Skeletal muscle tissue (tissue), 4 donors: Measurements from ENCODE around the gene DVL2. TPM values are rescaled to one million over a fixed set of nuclear protein-coding genes. Genes with fewer than 3 reads are reported as not detected.

Experiments
- H3K27ac ChIP-seq: one replicate; pipeline ENCODE4 v1.7.0; 2013; ENCODE audit warnings: mild to moderate bottlenecking, low read depth, low read length, inconsistent platforms
- H3K27me3 ChIP-seq, 3 donors: one replicate each; pipeline ENCODE4 v1.7.0; 2013; ENCODE audit warnings: low read length in 3 of 3; ENCODE audit not compliant: control insufficient read depth in 3 of 3, insufficient read depth in 3 of 3
- H3K36me3 ChIP-seq, 3 donors: one replicate each; pipeline ENCODE4 v1.7.0; 2013; ENCODE audit warnings: low read length in 3 of 3; ENCODE audit not compliant: control insufficient read depth in 3 of 3, insufficient read depth in 3 of 3
- H3K4me1 ChIP-seq, 3 donors: one replicate each; pipeline ENCODE4 v1.7.0; 2013; ENCODE audit warnings: low read length in 3 of 3, mild to moderate bottlenecking in 3 of 3; ENCODE audit not compliant: control insufficient read depth in 3 of 3, insufficient read depth in 3 of 3
- H3K4me3 ChIP-seq, 3 donors: one replicate each; pipeline ENCODE4 v1.7.0; 2013; ENCODE audit warnings: low read length in 3 of 3
- H3K9ac ChIP-seq, 3 donors: one replicate each; pipeline ENCODE4 v1.7.0; 2013; ENCODE audit warnings: low read length in 3 of 3, mild to moderate bottlenecking in 3 of 3, moderate library complexity in 2 of 3, low read depth in 1 of 3
- H3K9me3 ChIP-seq, 3 donors: one replicate each; pipeline ENCODE4 v1.7.0; 2013; ENCODE audit warnings: low read length in 3 of 3; ENCODE audit not compliant: control insufficient read depth in 3 of 3
- total RNA-seq: library from RNA; depleted of rRNA; stranded (reverse); fragments of >200 nt; gene quantifications from one replicate; pipeline ENCODE4 v1.2.3, GENCODE V29; 2014
- donor health status: Osteomylitis.

DVL2 gene
- total RNA-seq, 1 donor from 2014 or later: 63.2 TPM

DNA sequence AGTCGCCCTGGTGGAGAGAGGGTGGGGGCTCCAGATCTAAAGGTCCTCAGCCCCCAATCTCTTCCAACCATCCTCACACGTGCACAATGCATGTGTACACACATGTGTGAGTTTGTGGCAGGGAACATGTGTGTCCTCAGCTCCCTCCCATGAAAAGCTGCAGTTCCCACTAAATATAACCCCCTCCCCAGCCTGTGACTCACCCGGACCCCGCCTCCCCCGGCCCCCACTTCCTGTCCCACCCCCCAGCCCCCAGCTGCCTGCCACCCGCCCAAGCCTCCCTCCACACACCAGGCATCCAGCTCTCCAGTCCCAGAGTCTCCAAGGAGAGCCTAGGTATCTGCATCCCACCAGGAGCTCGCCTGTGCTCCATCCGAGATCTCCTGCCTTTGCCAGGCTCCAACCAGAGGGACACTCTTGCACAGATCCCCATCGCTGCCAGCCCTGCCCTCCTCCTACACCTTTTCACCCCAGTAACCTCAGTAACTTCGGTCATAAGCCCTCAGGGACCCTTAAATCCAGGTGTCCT, 18.6 kb downstream of the DVL2 start:
- Histone ChIP-seq H3K9ac (peak overlapping the region in 1 of 3 donors; percentile 1), H3K36me3 (peaks cover 0 to 5% (median under 1%) of the 10 kb centered on the region in 3 donors), H3K27ac (no peak overlapping the region), H3K9me3 (no peaks in the 10 kb centered on the region), H3K27me3 (peaks cover 0 to 11% (median 6%) of the 10 kb centered on the region in 3 donors), H3K4me3 (peak overlapping the region in 2 of 3 donors; percentile 24 to 70), H3K4me1 (peaks cover 54 to 59% (median 55%) of the 10 kb centered on the region in 3 donors)

DNA sequence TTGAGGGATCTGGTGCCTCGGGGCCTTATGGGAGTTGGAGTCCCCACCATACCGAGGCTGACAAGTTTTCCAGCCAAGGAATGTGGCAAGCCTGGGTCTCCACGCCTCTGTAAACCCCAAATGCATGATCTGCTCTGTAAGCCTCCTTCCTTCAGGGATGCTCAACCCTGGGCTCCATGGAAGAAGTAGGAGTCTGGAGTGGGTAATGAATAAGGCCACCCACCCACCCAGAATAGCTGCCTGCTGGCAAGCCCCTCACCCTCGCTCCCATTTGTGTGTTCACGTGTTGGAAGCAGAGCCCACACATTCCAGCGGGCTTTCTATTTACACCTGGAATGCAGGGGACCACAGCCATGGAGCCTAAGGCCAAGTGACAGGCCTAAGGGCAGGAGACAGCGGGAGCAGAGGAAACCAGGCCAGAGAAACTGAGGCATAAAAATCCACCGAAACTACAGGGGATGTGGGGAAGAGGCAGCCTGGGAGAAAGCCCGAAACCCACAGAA, 19.1 kb downstream of the DVL2 start:
- peak overlapping the region in 2 of 3 donors; percentile 70 to 74 for H3K4me3 ChIP-seq
- no peaks in the 10 kb centered on the region for H3K36me3 ChIP-seq
- peak overlapping the region; percentile 62 for H3K27ac ChIP-seq
- peaks cover 49 to 54% (median 50%) of the 10 kb centered on the region in 3 donors for H3K4me1 ChIP-seq
- H3K9me3 ChIP-seq: no peaks in the 10 kb centered on the region
- peaks cover 0 to 11% (median 6%) of the 10 kb centered on the region in 3 donors for H3K27me3 ChIP-seq
- no peak overlapping the region for H3K9ac ChIP-seq

DNA sequence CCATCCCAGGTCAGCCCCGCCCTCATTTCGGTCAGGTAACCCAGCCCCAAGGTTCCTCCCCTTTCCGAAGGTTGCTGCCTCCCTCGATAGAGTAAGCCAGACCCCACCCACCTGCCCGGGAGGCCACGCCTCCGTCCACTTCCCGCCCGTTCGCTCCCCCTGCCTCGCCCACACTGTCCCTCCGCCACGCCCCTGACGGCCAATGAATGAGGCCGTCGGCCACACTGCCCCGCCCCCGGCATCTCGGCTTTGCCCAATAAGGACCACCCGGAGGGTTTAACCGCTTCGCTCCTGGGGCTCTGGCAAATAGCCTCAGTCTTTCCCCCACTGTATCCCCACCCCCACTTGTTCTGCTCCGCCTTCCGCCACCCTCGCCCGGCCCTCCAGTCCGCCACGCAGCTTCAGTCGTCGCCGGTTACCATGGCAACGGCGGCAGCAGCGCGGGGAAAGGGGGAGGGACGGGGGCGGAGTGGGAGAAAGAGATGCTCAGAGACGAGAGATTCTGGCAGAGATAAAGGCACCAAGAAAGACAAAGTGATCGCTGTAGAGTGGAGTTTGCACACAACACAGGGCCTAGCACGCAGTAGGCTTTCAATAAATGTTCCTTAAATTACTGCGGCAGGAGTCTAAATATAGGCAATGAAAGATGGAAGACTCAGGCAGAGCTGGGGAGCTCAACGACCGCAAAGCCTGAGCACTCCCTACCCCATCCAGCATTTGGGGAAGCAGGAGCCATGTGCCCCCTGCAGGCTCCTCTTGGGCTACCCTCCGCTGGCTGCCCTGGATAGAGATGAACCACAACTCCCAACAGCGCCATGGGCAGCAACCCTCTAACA, 19.8 kb downstream of the DVL2 start:
- Histone ChIP-seq H3K27ac (peak overlapping the region; percentile 62), H3K36me3 (no peaks in the 10 kb centered on the region), H3K4me3 (peak overlapping the region; percentile 70 to 75 (median 74)), H3K4me1 (peaks cover 46 to 53% (median 48%) of the 10 kb centered on the region in 3 donors), H3K9ac (peak overlapping the region; percentile 22 to 62 (median 45)), H3K27me3 (peaks cover 0 to 11% (median 6%) of the 10 kb centered on the region in 3 donors), H3K9me3 (no peaks in the 10 kb centered on the region)

DNA sequence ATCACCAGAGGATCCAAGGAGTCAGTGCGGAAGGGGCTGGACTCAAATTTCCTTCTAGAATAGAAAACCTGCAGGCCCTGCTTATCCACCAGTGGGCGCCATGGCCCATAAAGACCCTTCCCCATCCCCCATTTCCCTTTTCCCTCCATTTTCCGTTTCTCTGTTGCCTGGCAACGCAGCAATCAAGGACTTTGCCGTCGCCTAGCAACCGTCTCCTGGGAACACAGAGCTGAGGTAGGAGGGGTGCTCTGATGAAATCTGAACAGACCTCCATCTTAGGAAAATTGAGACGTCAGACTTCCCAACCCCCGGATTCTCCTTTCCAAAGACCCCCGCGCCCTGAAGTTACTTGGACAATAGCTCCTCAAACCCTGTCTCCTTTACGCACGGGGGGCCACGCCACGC, 20.4 kb downstream of the DVL2 start:
- H3K36me3 ChIP-seq: no peaks in the 10 kb centered on the region
- H3K9me3 ChIP-seq: no peaks in the 10 kb centered on the region
- H3K27me3 ChIP-seq: peaks cover 0 to 11% (median 6%) of the 10 kb centered on the region in 3 donors
- peaks cover 40 to 47% (median 41%) of the 10 kb centered on the region in 3 donors for H3K4me1 ChIP-seq
- H3K27ac ChIP-seq: peak overlapping the region; percentile 62
- peak overlapping the region; percentile 70 to 75 (median 74) for H3K4me3 ChIP-seq
- H3K9ac ChIP-seq: peak overlapping the region in 1 of 3 donors; percentile 50

DNA sequence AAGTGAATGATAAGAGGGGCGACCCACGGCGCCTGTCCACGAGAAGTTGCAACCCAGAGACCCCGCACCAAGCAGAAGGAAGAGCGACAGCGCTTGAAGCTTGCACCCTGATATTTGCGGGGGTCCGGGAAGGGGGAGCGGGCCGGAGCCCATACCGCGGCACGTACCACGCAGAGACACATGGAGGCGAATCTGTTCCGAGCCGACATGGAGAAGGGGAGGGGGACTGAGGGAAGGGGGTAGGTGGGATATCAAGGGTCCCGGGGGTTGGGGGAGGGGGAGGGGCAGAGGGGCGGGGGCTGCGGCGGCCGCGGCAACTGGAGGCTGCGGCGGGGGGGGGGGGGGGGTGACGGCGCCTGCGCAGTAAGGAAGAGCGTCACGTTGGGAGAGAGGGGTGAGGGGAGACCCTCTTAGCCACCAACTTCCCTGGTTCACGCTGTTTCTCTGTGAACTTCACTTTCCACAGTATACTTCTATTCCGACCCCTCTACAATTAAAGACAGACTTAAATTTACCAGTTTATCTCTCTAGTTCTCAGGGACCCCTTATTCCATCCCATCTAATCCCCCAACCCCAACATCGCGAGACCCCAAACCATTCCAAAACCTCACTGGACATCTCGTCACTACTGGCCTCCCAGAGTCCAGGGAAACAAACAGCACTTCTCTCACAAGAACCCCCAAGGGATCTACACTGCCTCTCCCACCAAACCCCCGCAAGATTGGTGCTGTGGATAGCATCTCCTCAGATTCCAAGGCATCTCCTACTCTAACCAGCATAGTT, 22.6 kb downstream of the DVL2 start:
- Histone ChIP-seq H3K4me3 (no peak overlapping the region), H3K36me3 (no peaks in the 10 kb centered on the region), H3K9me3 (no peaks in the 10 kb centered on the region), H3K27ac (no peak overlapping the region), H3K27me3 (peaks cover 0 to 11% (median 6%) of the 10 kb centered on the region in 3 donors), H3K9ac (no peak overlapping the region), H3K4me1 (peaks cover 27 to 33% (median 29%) of the 10 kb centered on the region in 3 donors)

DNA sequence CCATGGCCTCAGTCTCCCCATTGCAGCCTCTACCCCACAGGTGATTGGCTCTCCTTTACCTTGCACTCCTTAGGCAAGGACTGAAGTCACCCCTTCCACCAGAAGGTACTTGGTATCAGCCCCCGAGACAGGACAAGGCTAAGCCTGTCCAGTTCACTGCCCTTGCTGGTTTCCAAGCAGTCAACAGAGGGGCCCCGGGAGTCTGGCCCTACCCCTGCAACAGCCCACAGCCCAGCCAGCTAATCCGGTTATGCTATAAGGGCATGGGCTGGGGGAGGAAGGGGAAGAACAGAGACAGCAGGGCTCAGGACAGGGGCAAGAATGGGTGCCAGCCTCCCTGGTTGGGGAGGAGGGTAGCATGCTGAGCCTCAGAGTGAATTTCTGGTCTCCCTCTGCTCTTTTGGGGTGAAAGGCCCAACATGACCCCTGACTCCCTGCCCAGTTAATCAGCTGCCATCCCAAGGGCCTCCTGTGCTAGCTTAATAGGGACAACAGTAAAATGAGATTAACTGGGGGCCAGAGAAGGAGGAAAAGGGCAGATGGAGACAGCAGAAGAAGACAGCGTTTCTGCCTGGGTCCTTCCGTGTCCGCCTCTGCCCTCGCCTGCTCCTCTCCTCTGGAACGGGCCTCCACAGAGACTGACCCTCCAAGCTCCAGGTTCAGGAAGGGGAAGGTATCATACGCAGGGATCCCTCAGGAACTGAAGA, 25.4 kb downstream of the DVL2 start:
- H3K9me3 ChIP-seq: no peaks in the 10 kb centered on the region
- H3K4me3 ChIP-seq: no peak overlapping the region
- H3K9ac ChIP-seq: no peak overlapping the region
- H3K36me3 ChIP-seq: no peaks in the 10 kb centered on the region
- H3K27me3 ChIP-seq: peaks cover 0 to 9% (median 6%) of the 10 kb centered on the region in 3 donors
- H3K4me1 ChIP-seq: peaks cover 7 to 12% (median 9%) of the 10 kb centered on the region in 3 donors
- no peak overlapping the region for H3K27ac ChIP-seq

DNA sequence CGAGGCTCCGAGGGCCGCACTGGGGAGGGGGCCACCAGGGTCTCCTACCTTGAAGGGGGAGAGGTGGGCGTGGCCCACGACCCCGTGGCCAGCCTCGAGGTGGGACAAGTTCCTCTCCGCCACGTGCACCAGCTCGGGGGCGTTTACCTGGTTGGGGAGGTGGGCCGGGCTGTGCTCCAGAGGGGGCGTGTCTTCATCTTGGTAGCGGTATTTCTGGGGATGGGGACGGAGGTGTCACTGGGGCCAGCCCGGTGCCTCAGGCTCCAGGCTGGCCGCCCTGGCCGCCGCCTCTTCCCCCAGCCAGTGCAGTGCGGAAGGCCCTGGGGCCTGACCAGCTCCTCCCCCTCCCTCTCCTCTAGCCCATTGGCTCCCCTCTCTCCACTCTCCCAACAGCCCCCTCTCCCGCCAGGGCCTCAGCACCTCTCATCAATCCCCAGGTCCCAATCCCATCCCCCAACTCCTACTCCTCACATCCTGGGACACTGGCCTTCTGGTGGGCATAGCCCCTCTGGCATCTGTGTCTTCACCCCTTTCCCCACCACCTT, 26.2 kb downstream of the DVL2 start:
- H3K27me3 ChIP-seq: peaks cover 0 to 6% (median 5%) of the 10 kb centered on the region in 3 donors
- no peak overlapping the region for H3K9ac ChIP-seq
- no peak overlapping the region for H3K27ac ChIP-seq
- H3K36me3 ChIP-seq: peaks cover under 1 to 5% (median 4%) of the 10 kb centered on the region in 3 donors
- H3K4me1 ChIP-seq: peaks cover 4 to 8% (median 5%) of the 10 kb centered on the region in 3 donors
- no peak overlapping the region for H3K4me3 ChIP-seq
- H3K9me3 ChIP-seq: no peaks in the 10 kb centered on the region

DNA sequence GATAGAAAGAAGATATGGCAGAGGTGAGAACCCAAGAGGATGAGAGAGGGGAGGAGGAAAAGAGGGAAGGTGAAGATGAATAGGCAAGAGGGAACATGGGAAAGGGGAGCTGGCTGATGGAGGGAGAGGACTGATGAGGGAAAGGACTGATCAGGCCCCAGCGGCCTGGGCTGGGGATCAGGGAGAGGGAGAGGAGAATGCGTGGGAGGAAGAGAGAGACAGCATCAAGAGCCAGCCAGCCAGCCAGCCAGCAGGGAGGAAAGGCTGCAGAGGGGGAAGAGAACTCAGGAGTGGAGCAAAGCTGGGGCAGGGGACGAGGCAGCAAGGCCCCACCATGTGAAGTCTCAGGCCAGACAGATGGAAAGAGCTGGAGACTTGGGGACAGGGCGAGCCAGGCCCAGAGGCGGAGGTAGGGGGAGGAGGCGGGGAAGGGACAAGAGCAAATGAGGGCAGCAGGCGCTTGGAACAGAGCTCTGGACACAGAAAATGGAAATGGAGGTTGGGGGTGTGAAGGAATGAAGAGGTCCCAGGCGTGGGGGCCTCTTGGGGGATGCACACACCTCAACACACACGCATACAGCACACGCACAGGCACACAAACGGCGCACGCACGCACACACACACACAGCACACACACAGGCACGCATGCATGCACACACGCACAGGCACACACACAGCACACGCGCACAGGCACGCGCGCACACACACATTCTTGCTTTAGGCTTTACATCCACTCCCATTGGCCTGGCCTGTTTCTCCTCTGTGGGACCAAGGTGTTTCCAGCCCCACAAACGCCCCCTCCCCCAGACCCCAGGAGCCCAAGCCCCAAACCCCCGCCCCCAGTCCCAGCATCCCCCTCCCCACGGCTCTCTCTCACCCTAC, 27.0 kb downstream of the DVL2 start:
- peaks cover 4 to 8% (median 5%) of the 10 kb centered on the region in 3 donors for H3K4me1 ChIP-seq

More for the DNA sequence above, 27.0 kb downstream of the DVL2 start:
- Histone ChIP-seq H3K36me3 (peaks cover 8 to 11% (median 8%) of the 10 kb centered on the region in 3 donors), H3K4me3 (no peak overlapping the region), H3K27ac (no peak overlapping the region), H3K9ac (peak overlapping the region in 2 of 3 donors; percentile 40 to 51), H3K9me3 (no peaks in the 10 kb centered on the region), H3K27me3 (peaks cover 0 to 6% (median 5%) of the 10 kb centered on the region in 3 donors)
